NB4 (cell line): Measurements from ENCODE around the gene SLC46A2.

Experiments used
- CTCF ChIP-seq: IDR thresholded peaks from one replicate; pipeline ENCODE4 v1.5.1; 2012; ENCODE audit warnings: low read depth, low read length
- POLR2A ChIP-seq: IDR thresholded peaks from 2 replicates; pipeline ENCODE4 v1.6.1; 2011; ENCODE audit warnings: mild to moderate bottlenecking; ENCODE audit not compliant: insufficient read length; ENCODE audit errors: extremely low read depth

DNA sequence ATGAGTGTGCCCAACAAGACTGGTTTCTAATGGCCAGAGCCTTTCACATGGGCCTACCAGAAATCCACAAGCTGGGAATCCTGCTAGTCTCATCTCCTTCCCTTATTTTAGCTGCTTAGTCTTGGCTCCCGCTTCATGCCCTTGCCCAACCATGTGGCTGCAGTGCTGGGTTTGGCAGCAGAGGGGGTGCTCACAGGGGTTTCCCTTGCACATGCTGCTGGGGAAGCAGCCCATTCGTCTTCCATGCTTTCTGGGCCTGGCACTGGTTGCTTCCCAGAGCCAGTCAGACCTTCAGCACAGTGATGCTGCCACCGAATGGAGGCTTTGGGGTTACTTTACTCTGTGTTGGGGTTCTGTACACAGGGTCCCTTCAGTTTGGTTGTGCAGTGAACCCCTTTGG is 26.3 kb downstream of the SLC46A2 start:
- TF ChIP-seq CTCF (no peak), POLR2A (no peak)
